Mesendoderm (in vitro differentiated cells): ENCODE data around the gene FLT1.

ENCODE experiments used
- DNase-seq: peaks from one replicate; pipeline ENCODE4 v3.0.0; 2013
- H2AK5ac ChIP-seq: 2 replicates; pipeline ENCODE4 v1.6.1; 2013; ENCODE audit warnings: low read length, inconsistent platforms
- H2BK120ac ChIP-seq: 2 replicates; pipeline ENCODE4 v1.6.1; 2013; ENCODE audit warnings: low read depth, mild to moderate bottlenecking, low read length, moderate library complexity, mixed read lengths
- H2BK15ac ChIP-seq: replicated peaks from 2 replicates; pipeline ENCODE4 v1.6.1; 2013; ENCODE audit warnings: low read depth, mild to moderate bottlenecking, moderate library complexity
- H2BK5ac ChIP-seq: 2 replicates; pipeline ENCODE4 v1.6.1; 2013; ENCODE audit warnings: low read length, inconsistent platforms
- H3K18ac ChIP-seq: 2 replicates; pipeline ENCODE4 v1.6.1; 2013; ENCODE audit warnings: mild to moderate bottlenecking, low read length, mixed read lengths
- H3K23ac ChIP-seq: one replicate; pipeline ENCODE4 v1.6.1; 2013; ENCODE audit warnings: low read length
- H3K27ac ChIP-seq: 2 replicates; pipeline ENCODE4 v1.5.1; 2013; ENCODE audit warnings: low read depth, mild to moderate bottlenecking, inconsistent platforms, low read length, moderate library complexity
- H3K27me3 ChIP-seq: 2 replicates; pipeline ENCODE4 v1.6.1; 2013; ENCODE audit warnings: low read length, control low read depth, mild to moderate bottlenecking, inconsistent platforms; ENCODE audit not compliant: insufficient read depth, poor library complexity
- H3K36me3 ChIP-seq: 2 replicates; pipeline ENCODE4 v1.6.1; 2013; ENCODE audit warnings: low read length, inconsistent platforms; ENCODE audit not compliant: control insufficient read depth, insufficient read depth
- H3K4ac ChIP-seq: one replicate; pipeline ENCODE4 v1.6.1; 2013; ENCODE audit warnings: low read depth, mild to moderate bottlenecking, low read length, moderate library complexity
- H3K4me1 ChIP-seq: 2 replicates; pipeline ENCODE4 v1.6.1; 2013; ENCODE audit warnings: low read depth, low read length, inconsistent platforms; ENCODE audit not compliant: control insufficient read depth
- H3K4me2 ChIP-seq: 2 replicates; pipeline ENCODE4 v1.6.1; 2013; ENCODE audit warnings: low read length
- H3K4me3 ChIP-seq: 2 replicates; pipeline ENCODE4 v1.5.1; 2013; ENCODE audit warnings: mild to moderate bottlenecking, low read length
- H3K56ac ChIP-seq: one replicate; pipeline ENCODE4 v1.6.1; 2013; ENCODE audit warnings: low read length
- H3K79me1 ChIP-seq: 2 replicates; pipeline ENCODE4 v1.6.1; 2013; ENCODE audit warnings: low read length, inconsistent platforms
- H3K79me2 ChIP-seq: 2 replicates; pipeline ENCODE4 v1.6.1; 2013; ENCODE audit warnings: mild to moderate bottlenecking, low read length; ENCODE audit not compliant: control insufficient read depth, insufficient read depth
- H3K9ac ChIP-seq: 2 replicates; pipeline ENCODE4 v1.6.1; 2013; ENCODE audit warnings: low read length, inconsistent platforms
- H4K5ac ChIP-seq: one replicate; pipeline ENCODE4 v1.6.1; 2013; ENCODE audit warnings: low read length
- H4K8ac ChIP-seq: one replicate; pipeline ENCODE4 v1.6.1; 2013; ENCODE audit warnings: low read depth, mild to moderate bottlenecking, control low read depth, low read length, moderate library complexity
- WGBS: extraction: QIAGEN DNeasy Blood & Tissue Kit; methylation state at CpG from one replicate; pipeline ENCODE4 v1.1.7; 2013; ENCODE audit warnings: low lambda C conversion rate, missing lambda C conversion rate; ENCODE audit not compliant: insufficient coverage; ENCODE audit errors: extremely low coverage; 5-methylcytosine and 5-hydroxymethylcytosine counted together

The FLT1 gene

DNA sequence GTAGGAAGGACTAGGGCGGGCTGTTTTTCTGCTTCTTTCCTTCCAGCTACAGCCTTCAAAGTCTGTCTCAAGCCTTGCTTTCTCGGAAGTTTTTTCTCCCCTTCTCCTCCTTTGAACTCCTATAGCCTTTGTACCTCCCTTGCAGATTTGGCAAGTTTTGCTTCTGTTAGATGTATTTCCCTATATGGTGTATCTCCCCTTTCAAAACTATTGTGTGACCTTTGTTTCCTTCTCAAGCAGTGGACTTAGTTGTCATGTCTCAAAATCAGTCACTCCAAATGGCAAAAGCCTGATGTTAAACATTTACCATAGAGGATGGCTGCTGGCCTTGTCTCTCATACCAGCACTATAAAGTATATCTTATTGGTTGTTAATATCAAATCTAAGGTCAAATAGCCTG, 152.7 kb downstream of the FLT1 start:
- no peak overlapping the region for H2BK5ac ChIP-seq
- H3K56ac ChIP-seq, result no peak overlapping the region
- H3K9ac ChIP-seq, result no peak overlapping the region
- H3K4me1 ChIP-seq, result peaks cover 6% of the 10 kb centered on the region
- H3K36me3 ChIP-seq, result no peaks in the 10 kb centered on the region
- no peak overlapping the region for H3K4me3 ChIP-seq
- H3K18ac ChIP-seq, result no peak overlapping the region
- H4K5ac ChIP-seq, result no peak overlapping the region
- no peak overlapping the region for H3K4ac ChIP-seq
- H2BK120ac ChIP-seq, result no peak overlapping the region
- no peak for DNase-seq
- no peak overlapping the region for H4K8ac ChIP-seq
- H3K79me2 ChIP-seq, result no peaks in the 10 kb centered on the region
- no peaks in the 10 kb centered on the region for H3K79me1 ChIP-seq
- no peak overlapping the region for H3K23ac ChIP-seq
- no peaks in the 10 kb centered on the region for H3K27me3 ChIP-seq
- H3K27ac ChIP-seq, result no peak overlapping the region
- no peak overlapping the region for H2BK15ac ChIP-seq
- H2AK5ac ChIP-seq, result no peak overlapping the region
- H3K4me2 ChIP-seq, result no peak overlapping the region
- no CpG with 5 or more reads among the region's 2 CpGs for WGBS

DNA sequence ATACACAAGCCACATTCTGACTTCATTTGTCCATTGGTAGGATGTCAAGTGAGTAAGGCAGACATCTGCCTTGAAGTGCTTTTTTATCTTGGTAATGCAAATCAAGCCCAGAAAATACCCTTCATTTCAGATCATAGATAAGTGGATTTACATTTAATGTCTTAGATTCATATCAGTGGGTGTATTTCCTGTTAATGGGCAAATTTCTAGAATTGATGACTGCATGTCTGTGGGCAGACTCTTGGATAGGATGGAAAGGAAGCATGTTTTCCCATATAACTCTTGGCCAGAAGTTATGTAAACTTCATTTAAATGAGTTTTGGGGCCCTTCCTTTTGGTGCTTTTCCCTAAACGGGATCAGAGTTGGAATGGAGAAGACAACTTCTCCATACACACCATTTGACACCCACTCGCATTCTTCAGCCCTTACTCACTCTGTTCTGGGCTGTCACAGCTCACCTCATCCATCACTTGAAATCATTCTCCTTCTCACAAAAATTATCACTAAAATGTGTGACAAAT, 154.6 kb downstream of the FLT1 start:
- no peak overlapping the region for H3K4me3 ChIP-seq
- peak overlapping the region; percentile 37 for H3K23ac ChIP-seq
- no peaks in the 10 kb centered on the region for H3K79me2 ChIP-seq
- H2BK15ac ChIP-seq, result no peak overlapping the region
- H3K56ac ChIP-seq, result no peak overlapping the region
- no peak overlapping the region for H3K9ac ChIP-seq
- no peaks in the 10 kb centered on the region for H3K36me3 ChIP-seq
- H3K4ac ChIP-seq, result no peak overlapping the region
- no peak overlapping the region for H4K5ac ChIP-seq
- no peak overlapping the region for H2BK120ac ChIP-seq
- H3K79me1 ChIP-seq, result no peaks in the 10 kb centered on the region
- no peaks in the 10 kb centered on the region for H3K27me3 ChIP-seq
- H3K18ac ChIP-seq, result no peak overlapping the region
- no peak overlapping the region for H3K4me2 ChIP-seq
- DNase-seq, result no peak
- H2BK5ac ChIP-seq, result no peak overlapping the region
- WGBS, result no CpG with 5 or more reads among the region's 2 CpGs
- no peak overlapping the region for H3K27ac ChIP-seq
- peaks cover 6% of the 10 kb centered on the region for H3K4me1 ChIP-seq
- no peak overlapping the region for H4K8ac ChIP-seq
- no peak overlapping the region for H2AK5ac ChIP-seq

DNA sequence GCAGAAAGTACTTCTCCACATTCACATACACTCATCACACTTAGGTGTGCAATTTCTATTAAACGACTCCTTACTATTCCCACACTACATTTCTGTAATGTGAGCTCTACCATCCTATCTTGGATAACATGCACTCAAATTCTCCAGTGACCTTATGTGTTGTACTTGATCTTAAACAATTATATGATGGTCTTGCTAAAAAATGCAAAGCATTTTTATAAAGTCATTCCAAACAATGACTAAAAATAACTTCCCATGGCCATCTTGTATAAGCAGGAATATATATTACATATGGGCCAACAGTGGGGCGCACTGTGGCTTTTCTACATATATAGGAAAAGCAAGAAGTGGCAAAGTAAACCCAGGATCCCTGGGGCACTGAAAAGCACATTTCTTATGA, 155.5 kb downstream of the FLT1 start:
- Histone ChIP-seq H3K27ac (no peak overlapping the region), H3K4me2 (no peak overlapping the region), H2BK15ac (no peak overlapping the region), H3K27me3 (no peaks in the 10 kb centered on the region), H2AK5ac (no peak overlapping the region), H2BK120ac (no peak overlapping the region), H3K4ac (no peak overlapping the region), H3K18ac (no peak overlapping the region), H3K36me3 (no peaks in the 10 kb centered on the region), H4K5ac (no peak overlapping the region), H3K4me3 (no peak overlapping the region), H3K79me1 (no peaks in the 10 kb centered on the region), H4K8ac (no peak overlapping the region), H2BK5ac (no peak overlapping the region), H3K9ac (no peak overlapping the region), H3K79me2 (no peaks in the 10 kb centered on the region), H3K4me1 (peaks cover 6% of the 10 kb centered on the region), H3K23ac (no peak overlapping the region), H3K56ac (no peak overlapping the region)
- no CpG with 5 or more reads among the region's 2 CpGs for WGBS
- no peak for DNase-seq

DNA sequence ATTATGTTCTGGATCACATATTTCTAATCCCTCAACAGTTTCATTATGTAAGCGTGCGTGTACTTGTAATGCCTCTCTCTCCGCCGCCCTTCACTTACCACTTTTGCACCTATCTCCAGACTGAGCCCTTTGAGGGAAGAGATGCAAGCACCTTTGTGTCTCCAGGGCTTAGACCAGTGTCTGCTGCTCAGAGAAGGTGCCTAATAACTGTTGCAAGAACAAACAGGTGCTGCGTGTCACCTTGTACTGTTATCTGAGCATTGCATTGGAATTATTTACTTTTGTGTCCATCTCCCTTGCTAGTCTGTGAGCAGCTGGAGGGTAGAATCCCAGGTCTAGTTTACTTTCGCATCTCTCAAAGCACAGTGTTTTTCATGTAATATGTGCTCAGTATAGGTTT, 156.2 kb downstream of the FLT1 start:
- Histone ChIP-seq H3K4ac (no peak overlapping the region), H3K23ac (no peak overlapping the region), H2BK5ac (no peak overlapping the region), H2BK120ac (no peak overlapping the region), H3K79me2 (no peaks in the 10 kb centered on the region), H3K4me3 (no peak overlapping the region), H3K36me3 (no peaks in the 10 kb centered on the region), H3K9ac (no peak overlapping the region), H4K5ac (no peak overlapping the region), H3K27me3 (no peaks in the 10 kb centered on the region), H2BK15ac (no peak overlapping the region), H3K79me1 (no peaks in the 10 kb centered on the region), H2AK5ac (no peak overlapping the region), H3K18ac (no peak overlapping the region), H4K8ac (no peak overlapping the region), H3K56ac (no peak overlapping the region), H3K4me2 (no peak overlapping the region), H3K27ac (no peak overlapping the region), H3K4me1 (peaks cover 6% of the 10 kb centered on the region)
- no peak for DNase-seq
- WGBS, result no CpG with 5 or more reads among the region's 6 CpGs

DNA sequence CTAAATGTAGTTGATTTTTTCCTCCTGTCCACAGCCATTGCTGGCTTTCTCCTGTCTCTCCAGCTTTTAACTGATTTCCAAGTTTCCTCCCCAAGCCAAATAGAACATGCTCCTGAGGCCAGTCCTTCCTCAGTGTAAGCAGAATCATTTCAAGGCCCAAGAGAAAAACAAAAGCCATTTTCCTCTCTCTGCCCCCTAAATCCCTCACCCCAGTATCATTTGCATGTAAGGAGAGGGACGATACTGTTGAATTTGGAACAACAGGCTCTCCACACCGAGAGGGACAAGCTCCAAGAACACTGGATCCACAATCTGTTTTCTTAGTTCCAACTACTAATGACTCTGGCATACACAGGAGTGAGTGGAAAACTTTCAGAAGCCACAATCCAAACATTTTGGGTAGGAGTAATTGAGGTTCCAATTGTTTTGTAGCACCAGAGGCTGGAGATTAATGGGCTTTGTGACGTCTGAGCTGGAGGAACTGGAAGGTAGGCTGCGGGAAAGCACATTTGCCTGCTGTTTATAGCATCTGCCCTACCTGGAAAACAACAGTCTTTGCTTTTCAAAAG, 156.8 kb downstream of the FLT1 start:
- Histone ChIP-seq H2BK15ac (no peak overlapping the region), H3K4ac (no peak overlapping the region), H2BK5ac (no peak overlapping the region), H3K56ac (no peak overlapping the region), H3K27ac (no peak overlapping the region), H3K36me3 (no peaks in the 10 kb centered on the region), H3K27me3 (no peaks in the 10 kb centered on the region), H3K4me2 (no peak overlapping the region), H4K5ac (no peak overlapping the region), H3K9ac (no peak overlapping the region), H4K8ac (no peak overlapping the region), H3K18ac (no peak overlapping the region), H3K23ac (no peak overlapping the region), H2AK5ac (no peak overlapping the region), H3K4me1 (peaks cover 6% of the 10 kb centered on the region), H3K4me3 (no peak overlapping the region), H3K79me1 (no peaks in the 10 kb centered on the region), H3K79me2 (no peaks in the 10 kb centered on the region), H2BK120ac (no peak overlapping the region)
- no peak for DNase-seq
- WGBS, result no CpG with 5 or more reads among the region's 4 CpGs
